M059J (cell line): ENCODE data around the gene AJAP1. TPM values are rescaled to one million over a fixed set of nuclear protein-coding genes. Genes with fewer than 3 reads are reported as not detected.

ENCODE experiments used
- DNase-seq: peaks from one replicate; pipeline ENCODE4 v3.0.0-alpha.2; 2012; ENCODE audit warnings: low read depth
- total RNA-seq: library from RNA; depleted of rRNA; stranded (reverse); fragments of >200 nt; shearing (Covaris generic); gene quantifications from 2 replicates; pipeline ENCODE4 v1.2.3, GENCODE V29; 2014

AJAP1 gene
- total RNA-seq, 1 experiment from 2014 or later: not detected

- no peak for DNase-seq
These were observed 2.9 kb downstream of the AJAP1 start for GRCh38 chr1:4657244-4657789.

- no peak for DNase-seq
These were observed 3.6 kb downstream of the AJAP1 start for GRCh38 chr1:4657960-4658541.

- DNase-seq: no peak
These were observed 4.5 kb downstream of the AJAP1 start for GRCh38 chr1:4658643-4659628.

GRCh38 chr1:4660917-4661594 is 6.6 kb downstream of the AJAP1 start:
- no peak for DNase-seq

GRCh38 chr1:4661595-4661917 is 7.1 kb downstream of the AJAP1 start:
- DNase-seq: no peak

- no peak for DNase-seq
These were observed 7.8 kb downstream of the AJAP1 start for GRCh38 chr1:4662168-4662567.

- no peak for DNase-seq
These were observed 8.3 kb downstream of the AJAP1 start for GRCh38 chr1:4662723-4663122.

GRCh38 chr1:4664095-4664494 is 9.7 kb downstream of the AJAP1 start:
- no peak for DNase-seq

- peak; percentile 42 for DNase-seq
These were observed 10.2 kb downstream of the AJAP1 start for GRCh38 chr1:4664606-4665005.

- no peak for DNase-seq
These were observed 11.0 kb downstream of the AJAP1 start for GRCh38 chr1:4665456-4665855.

- DNase-seq: peak; percentile 88
These were observed 12.3 kb downstream of the AJAP1 start for GRCh38 chr1:4666683-4667082.

GRCh38 chr1:4668743-4669700 is 14.6 kb downstream of the AJAP1 start:
- DNase-seq: peak; percentile 88

- DNase-seq: no peak
These were observed 15.9 kb downstream of the AJAP1 start for GRCh38 chr1:4670265-4670664.

- no peak for DNase-seq
These were observed 17.4 kb downstream of the AJAP1 start for GRCh38 chr1:4671828-4672227.

GRCh38 chr1:4673494-4673893 is 19.1 kb downstream of the AJAP1 start:
- DNase-seq: peak; percentile 50

- DNase-seq: no peak
These were observed 19.7 kb downstream of the AJAP1 start for GRCh38 chr1:4674117-4674516.

- DNase-seq: peak; percentile 45
These were observed 20.3 kb downstream of the AJAP1 start for GRCh38 chr1:4674676-4675075.

GRCh38 chr1:4675454-4676186 is 21.2 kb downstream of the AJAP1 start:
- no peak for DNase-seq

GRCh38 chr1:4676253-4676652 is 21.8 kb downstream of the AJAP1 start:
- DNase-seq: no peak

GRCh38 chr1:4677608-4678007 is 23.2 kb downstream of the AJAP1 start:
- no peak for DNase-seq
